Sciatic nerve (tissue), 2 donors: Measurements from ENCODE around the gene AGBL4. TPM values are rescaled to one million over a fixed set of nuclear protein-coding genes. Genes with fewer than 3 reads are reported as not detected.
A peak's percentile ranks its signal among the peaks of the same experiment; 100 is the strongest.
"Not testable (repeated sequence)": the region's sequence is repeated elsewhere in the genome, so short reads cannot be mapped to it uniquely, and the experiment has no call there.

Experiments used
- ATAC-seq: fragments of 200-7000 bp; cut with Tn5 transposase; one replicate; pipeline ENCODE4 v1.9.1; 2020; ENCODE audit warnings: mild to moderate bottlenecking, moderate library complexity
- DNase-seq: peaks from one replicate; pipeline ENCODE4 v3.0.0-alpha.2; 2020; ENCODE audit warnings: low spot score
- intact Hi-C: fragments of 100-400 bp; cut with DNase I; formaldehyde crosslinking; loops from one replicate; pipeline ENCODE4 v1.14.2; 2022
- total RNA-seq: library from RNA; stranded (reverse); fragmentation: NEBNext Ultra II Directional; extraction: Animal tissue kit (Norgen Biotek cat#: 25700); gene quantifications from one replicate; pipeline ENCODE4 v1.2.1, GENCODE V29; 2021
- donor health status: DM: no; HTN: no; CAD: no.
- donor health status: DM: no; HTN: no; CAD: no.

AGBL4 gene
- total RNA-seq, 1 donor from 2014 or later = 1.3 TPM

- DNase-seq = no peak
- no peak for ATAC-seq
- intact Hi-C loops = no loop called here
These were observed 1487.3 kb downstream of the AGBL4 start for GRCh38 chr1:48536477-48536876.

- intact Hi-C loops = no loop called here
- no peak for DNase-seq
- ATAC-seq = no peak
These were observed 1490.8 kb downstream of the AGBL4 start for GRCh38 chr1:48532976-48533375.

- intact Hi-C loops = no loop called here
- ATAC-seq = no peak
- peak; percentile 70 for DNase-seq
These were observed 1492.9 kb downstream of the AGBL4 start for GRCh38 chr1:48530727-48531351.

- ATAC-seq (no peak), DNase-seq (no peak)
- intact Hi-C loops = no loop called here
These were observed 1496.7 kb downstream of the AGBL4 start for GRCh38 chr1:48527051-48527450.

- peak; percentile 91 for ATAC-seq
- intact Hi-C loops = no loop called here
- no peak for DNase-seq
These were observed 1497.6 kb downstream of the AGBL4 start for GRCh38 chr1:48526008-48526710.

- DNase-seq (no peak), ATAC-seq (peak; percentile 68)
- intact Hi-C loops = no loop called here
These were observed 1498.8 kb downstream of the AGBL4 start for GRCh38 chr1:48524892-48525467.

- intact Hi-C loops = no loop called here
- ATAC-seq (no peak), DNase-seq (no peak)
These were observed 1500.2 kb downstream of the AGBL4 start for GRCh38 chr1:48523558-48523957.

GRCh38 chr1:48519896-48520295 is 1503.9 kb downstream of the AGBL4 start:
- ATAC-seq, DNase-seq, intact Hi-C loops: not testable (repeated sequence)

GRCh38 chr1:48506870-48507269 is 1516.9 kb downstream of the AGBL4 start:
- DNase-seq (no peak), ATAC-seq (no peak)
- intact Hi-C loops = no loop called here

- ATAC-seq = no peak
- intact Hi-C loops = no loop called here
- DNase-seq = no peak
These were observed 1523.0 kb downstream of the AGBL4 start for GRCh38 chr1:48500541-48501450.

GRCh38 chr1:48499211-48499735 is 1524.5 kb downstream of the AGBL4 start:
- intact Hi-C loops = no loop called here
- DNase-seq (no peak), ATAC-seq (no peak)

GRCh38 chr1:48498096-48498791 is 1525.5 kb downstream of the AGBL4 start:
- intact Hi-C loops = no loop called here

GRCh38 chr1:48495911-48496310 is 1527.8 kb downstream of the AGBL4 start:
- intact Hi-C loops = no loop called here

More at GRCh38 chr1:48498096-48498791, 1525.5 kb downstream of the AGBL4 start:
- DNase-seq = peak; percentile 92
- ATAC-seq = peak; percentile 83

GRCh38 chr1:48495166-48495565 is 1528.6 kb downstream of the AGBL4 start:
- intact Hi-C loops = no loop called here
- ATAC-seq = no peak
- no peak for DNase-seq

More at GRCh38 chr1:48495911-48496310, 1527.8 kb downstream of the AGBL4 start:
- DNase-seq (no peak), ATAC-seq (no peak)

GRCh38 chr1:48493970-48494769 is 1529.6 kb downstream of the AGBL4 start:
- peak; percentile 85 for ATAC-seq
- intact Hi-C loops = no loop called here
- no peak for DNase-seq

GRCh38 chr1:48493041-48493440 is 1530.7 kb downstream of the AGBL4 start:
- intact Hi-C loops = no loop called here
- no peak for DNase-seq
- no peak for ATAC-seq

- DNase-seq (no peak), ATAC-seq (no peak)
- intact Hi-C loops = no loop called here
These were observed 1531.4 kb downstream of the AGBL4 start for GRCh38 chr1:48492392-48492791.

- no peak for DNase-seq
- intact Hi-C loops = no loop called here
These were observed 1535.0 kb downstream of the AGBL4 start for GRCh38 chr1:48488721-48489120.

More at GRCh38 chr1:48488721-48489120, 1535.0 kb downstream of the AGBL4 start:
- ATAC-seq = no peak
